ENCODE data around the gene MACROD2. TPM values are rescaled to one million over a fixed set of nuclear protein-coding genes. Genes with fewer than 3 reads are reported as not detected.

MACROD2 gene
- total RNA-seq, 2 experiments from 2014 or later: not detected

GRCh38 chr20:16100767-16101166, 2105.5 kb downstream of the MACROD2 start:
- CTCF ChIA-PET: no interaction called here
- POLR2A ChIA-PET: no interaction called here
- H3K27ac Mint-ChIP-seq: no peak overlapping the region
- peaks cover 8% of the 10 kb centered on the region for H3K9me3 Mint-ChIP-seq
- no peak for DNase-seq
- no peak overlapping the region for H3K4me3 Mint-ChIP-seq
- no peaks in the 10 kb centered on the region for H3K4me1 Mint-ChIP-seq
- H3K27me3 Mint-ChIP-seq: no peaks in the 10 kb centered on the region
- H3K36me3 Mint-ChIP-seq (ENCODE audit: low read depth): no peaks in the 10 kb centered on the region

Other genes with a start within 250 kb of the MACROD2 start
- gene ESF1, start 210.6 kb upstream of the MACROD2 start, total RNA-seq: 10 to 100 TPM; 10.1 to 10.6 TPM
- gene NDUFAF5, start 210.5 kb upstream of the MACROD2 start, total RNA-seq: 10 to 100 TPM; 24.1 to 29.4 TPM
- gene SEL1L2, start 4.9 kb upstream of the MACROD2 start, total RNA-seq: not detected

Data from activated CD4-positive, alpha-beta memory T cell treated with anti-CD3 and anti-CD28 coated beads, Interleukin-2, amount 10 ng/mL, durations not matched to agents 7 days and 5 days (primary cell).